SK-N-SH treated with all-trans-retinoic acid at 6 μM for 48 hours (cell line): ENCODE data around the gene GNAS.

ENCODE experiments used
- ATAC-seq: fragments of 200-7000 bp; cut with Tn5 transposase; 3 replicates; pipeline ENCODE4 v1.9.1; 2020; ENCODE audit warnings: mild to moderate bottlenecking, moderate library complexity
- ARNTL ChIP-seq: fragments of 450-650 bp; formaldehyde crosslinking; IDR thresholded peaks from 2 replicates; pipeline ENCODE4 v1.5.0; 2020; ENCODE audit warnings: low read depth, mild to moderate bottlenecking, moderate library complexity, borderline replicate concordance
- CREB5 ChIP-seq: fragments of 250-450 bp; sonication (Bioruptor Pico); IDR thresholded peaks from 2 replicates; pipeline ENCODE4 v1.5.1; 2020; ENCODE audit warnings: low read depth, mild to moderate bottlenecking, moderate library complexity
- CSDC2 ChIP-seq: fragments of 250-450 bp; sonication (Bioruptor Pico); IDR thresholded peaks from 2 replicates; pipeline ENCODE4 v1.5.0; 2020; ENCODE audit warnings: mild to moderate bottlenecking, moderate library complexity
- ESRRG ChIP-seq: fragments of 250-450 bp; sonication (Bioruptor Pico); IDR thresholded peaks from 2 replicates; pipeline ENCODE4 v1.6.1; 2021; ENCODE audit warnings: mild to moderate bottlenecking
- ISL1 ChIP-seq: fragments of 250-450 bp; sonication (Bioruptor Pico); IDR thresholded peaks from 2 replicates; pipeline ENCODE4 v2.1.2; 2022; ENCODE audit warnings: mild to moderate bottlenecking, moderate library complexity
- OSR1 ChIP-seq: fragments of 250-450 bp; sonication (Bioruptor Pico); IDR thresholded peaks from 2 replicates; pipeline ENCODE4 v1.8.0; 2022; ENCODE audit warnings: moderate library complexity, mild to moderate bottlenecking, inconsistent platforms
- PATZ1 ChIP-seq: fragments of 250-450 bp; sonication (Bioruptor Pico); IDR thresholded peaks from 2 replicates; pipeline ENCODE4 v1.8.0; 2020; ENCODE audit warnings: mild to moderate bottlenecking, moderate library complexity, borderline replicate concordance
- PPARA ChIP-seq: fragments of 250-450 bp; sonication (Bioruptor Pico); IDR thresholded peaks from 2 replicates; pipeline ENCODE4 v1.5.0; 2020; ENCODE audit warnings: mild to moderate bottlenecking, borderline replicate concordance
- RARB ChIP-seq: fragments of 250-450 bp; sonication (Bioruptor Pico); IDR thresholded peaks from 2 replicates; pipeline ENCODE4 v1.8.0; 2021; ENCODE audit warnings: mild to moderate bottlenecking, moderate library complexity
- SNAI2 ChIP-seq: fragments of 250-450 bp; sonication (Bioruptor Pico); IDR thresholded peaks from 2 replicates; pipeline ENCODE4 v1.5.0; 2020; ENCODE audit warnings: mild to moderate bottlenecking, moderate library complexity
- TCF4 ChIP-seq: fragments of 250-450 bp; sonication (Bioruptor Pico); IDR thresholded peaks from 2 replicates; pipeline ENCODE4 v1.8.0; 2021; ENCODE audit warnings: mild to moderate bottlenecking, moderate library complexity, borderline replicate concordance
- TOX ChIP-seq: fragments of 250-450 bp; sonication (Bioruptor Pico); IDR thresholded peaks from 2 replicates; pipeline ENCODE4 v1.8.0; 2021; ENCODE audit warnings: mild to moderate bottlenecking, moderate library complexity, borderline replicate concordance
- TSHZ2 ChIP-seq: fragments of 250-450 bp; sonication (Bioruptor Pico); IDR thresholded peaks from 2 replicates; pipeline ENCODE4 v1.5.0; 2020; ENCODE audit warnings: mild to moderate bottlenecking, moderate library complexity
- ZC3H10 ChIP-seq: fragments of 250-450 bp; sonication (Bioruptor Pico); IDR thresholded peaks from 2 replicates; pipeline ENCODE4 v1.5.1; 2021; ENCODE audit warnings: mild to moderate bottlenecking, moderate library complexity
- ZFP3 ChIP-seq: fragments of 250-450 bp; sonication (Bioruptor Pico); IDR thresholded peaks from 2 replicates; pipeline ENCODE4 v1.5.0; 2020; ENCODE audit warnings: mild to moderate bottlenecking, moderate library complexity
- ZNF565 ChIP-seq: fragments of 450-650 bp; formaldehyde crosslinking; conservative IDR thresholded peaks from 2 replicates; pipeline ENCODE4 v1.5.0; 2020; ENCODE audit warnings: low read depth, mild to moderate bottlenecking, moderate library complexity
- ZNF70 ChIP-seq: fragments of 450-650 bp; formaldehyde crosslinking; IDR thresholded peaks from 2 replicates; pipeline ENCODE4 v1.5.0; 2020; ENCODE audit warnings: mild to moderate bottlenecking, moderate library complexity
- ZNF8 ChIP-seq: fragments of 450-650 bp; formaldehyde crosslinking; IDR thresholded peaks from 2 replicates; pipeline ENCODE4 v1.5.0; 2020; ENCODE audit warnings: mild to moderate bottlenecking, moderate library complexity
- TF ChIP-seq, protein P1 (sequence below): fragments of 250-450 bp; sonication (Bioruptor Pico); IDR thresholded peaks from 2 replicates; pipeline ENCODE4 v1.8.0; 2021; ENCODE audit warnings: low read depth, mild to moderate bottlenecking, moderate library complexity, borderline replicate concordance
- TF ChIP-seq, protein P2 (sequence below): fragments of 250-450 bp; sonication (Bioruptor Pico); IDR thresholded peaks from 2 replicates; pipeline ENCODE4 v1.5.1; 2021; ENCODE audit warnings: mild to moderate bottlenecking, moderate library complexity

Gene GNAS

DNA sequence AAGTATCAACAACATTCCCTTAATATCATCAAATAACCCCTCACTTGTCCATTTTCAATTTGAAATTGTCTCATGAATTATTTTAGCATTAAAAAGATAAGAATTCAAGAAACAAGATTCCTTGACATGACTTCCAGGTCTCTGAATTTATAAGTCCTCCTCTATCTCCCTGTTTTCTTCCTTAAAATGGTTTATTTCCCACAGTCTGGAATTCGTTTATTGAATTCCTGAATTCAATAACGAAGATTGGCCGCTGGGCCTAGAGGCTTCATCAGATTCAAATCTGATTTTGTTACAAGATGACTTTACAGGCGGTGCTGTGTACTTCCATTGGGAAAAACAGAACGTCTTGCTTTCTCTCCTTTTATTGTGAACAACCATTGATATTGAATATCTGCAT is 79.7 kb downstream of the GNAS start:
- TF ChIP-seq ARNTL (CRISPR knock-in tag): no peak
- TF ChIP-seq SNAI2 (CRISPR knock-in tag): no peak
- TF ChIP-seq TSHZ2 (CRISPR knock-in tag): no peak
- TF ChIP-seq ZC3H10 (CRISPR knock-in tag): no peak
- no peak for TF ChIP-seq CSDC2
- TF ChIP-seq, protein P1, sequence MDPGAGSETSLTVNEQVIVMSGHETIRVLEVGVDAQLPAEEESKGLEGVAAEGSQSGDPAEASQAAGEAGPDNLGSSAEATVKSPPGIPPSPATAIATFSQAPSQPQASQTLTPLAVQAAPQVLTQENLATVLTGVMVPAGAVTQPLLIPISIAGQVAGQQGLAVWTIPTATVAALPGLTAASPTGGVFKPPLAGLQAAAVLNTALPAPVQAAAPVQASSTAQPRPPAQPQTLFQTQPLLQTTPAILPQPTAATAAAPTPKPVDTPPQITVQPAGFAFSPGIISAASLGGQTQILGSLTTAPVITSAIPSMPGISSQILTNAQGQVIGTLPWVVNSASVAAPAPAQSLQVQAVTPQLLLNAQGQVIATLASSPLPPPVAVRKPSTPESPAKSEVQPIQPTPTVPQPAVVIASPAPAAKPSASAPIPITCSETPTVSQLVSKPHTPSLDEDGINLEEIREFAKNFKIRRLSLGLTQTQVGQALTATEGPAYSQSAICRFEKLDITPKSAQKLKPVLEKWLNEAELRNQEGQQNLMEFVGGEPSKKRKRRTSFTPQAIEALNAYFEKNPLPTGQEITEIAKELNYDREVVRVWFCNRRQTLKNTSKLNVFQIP (CRISPR knock-in tag): no peak
- TF ChIP-seq ISL1 (CRISPR knock-in tag): no peak
- TF ChIP-seq TCF4 (CRISPR knock-in tag): no peak
- TF ChIP-seq CREB5 (CRISPR knock-in tag): no peak
- TF ChIP-seq, protein P2, sequence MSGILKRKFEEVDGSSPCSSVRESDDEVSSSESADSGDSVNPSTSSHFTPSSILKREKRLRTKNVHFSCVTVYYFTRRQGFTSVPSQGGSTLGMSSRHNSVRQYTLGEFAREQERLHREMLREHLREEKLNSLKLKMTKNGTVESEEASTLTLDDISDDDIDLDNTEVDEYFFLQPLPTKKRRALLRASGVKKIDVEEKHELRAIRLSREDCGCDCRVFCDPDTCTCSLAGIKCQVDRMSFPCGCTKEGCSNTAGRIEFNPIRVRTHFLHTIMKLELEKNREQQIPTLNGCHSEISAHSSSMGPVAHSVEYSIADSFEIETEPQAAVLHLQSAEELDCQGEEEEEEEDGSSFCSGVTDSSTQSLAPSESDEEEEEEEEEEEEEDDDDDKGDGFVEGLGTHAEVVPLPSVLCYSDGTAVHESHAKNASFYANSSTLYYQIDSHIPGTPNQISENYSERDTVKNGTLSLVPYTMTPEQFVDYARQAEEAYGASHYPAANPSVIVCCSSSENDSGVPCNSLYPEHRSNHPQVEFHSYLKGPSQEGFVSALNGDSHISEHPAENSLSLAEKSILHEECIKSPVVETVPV (CRISPR knock-in tag): no peak
- TF ChIP-seq PATZ1 (CRISPR knock-in tag): no peak
- TF ChIP-seq ZNF70 (CRISPR knock-in tag): no peak
- TF ChIP-seq ZNF8 (CRISPR knock-in tag): no peak
- no peak for TF ChIP-seq TOX (CRISPR knock-in tag)
- TF ChIP-seq ESRRG (CRISPR knock-in tag): no peak
- no peak for ATAC-seq

- no peak for ATAC-seq
- no peak for TF ChIP-seq ZNF8 (CRISPR knock-in tag)
- TF ChIP-seq ZNF565 (CRISPR knock-in tag): no peak
- no peak for TF ChIP-seq ESRRG (CRISPR knock-in tag)
- no peak for TF ChIP-seq TSHZ2 (CRISPR knock-in tag)
- no peak for TF ChIP-seq TOX (CRISPR knock-in tag)
- TF ChIP-seq ZC3H10 (CRISPR knock-in tag): no peak
- no peak for TF ChIP-seq ISL1 (CRISPR knock-in tag)
- no peak for TF ChIP-seq ZFP3 (CRISPR knock-in tag)
These were observed 85.6 kb downstream of the GNAS start for GRCh38 chr20:58938078-58938477.

- no peak for ATAC-seq
- TF ChIP-seq ZNF70 (CRISPR knock-in tag) (no peak), PATZ1 (CRISPR knock-in tag) (no peak), ZNF8 (CRISPR knock-in tag) (no peak), ISL1 (CRISPR knock-in tag) (no peak), ZFP3 (CRISPR knock-in tag) (no peak), OSR1 (CRISPR knock-in tag) (no peak), ARNTL (CRISPR knock-in tag) (no peak), ESRRG (CRISPR knock-in tag) (no peak), RARB (CRISPR knock-in tag) (no peak), CREB5 (CRISPR knock-in tag) (no peak), ZC3H10 (CRISPR knock-in tag) (no peak), PPARA (CRISPR knock-in tag) (no peak), TCF4 (CRISPR knock-in tag) (no peak), CSDC2 (no peak), SNAI2 (CRISPR knock-in tag) (no peak)
- TF ChIP-seq, all 23 proteins: peak for 0
These were observed 86.0 kb downstream of the GNAS start for GRCh38 chr20:58938541-58938940.
